Stimulated activated CD4-positive, alpha-beta T cell treated with anti-CD3 and anti-CD28 coated beads, Interleukin-4, amount 100 ng/mL, for 24 hours (primary cell): ENCODE results near the gene INA.

Experiments used
- DNase-seq: peaks from one replicate; pipeline ENCODE4 v3.0.0-alpha.2; 2020

The INA gene

GRCh38 chr10:103276251-103276895 is 565 bp upstream of the INA start:
- DNase-seq: no peak

DNA sequence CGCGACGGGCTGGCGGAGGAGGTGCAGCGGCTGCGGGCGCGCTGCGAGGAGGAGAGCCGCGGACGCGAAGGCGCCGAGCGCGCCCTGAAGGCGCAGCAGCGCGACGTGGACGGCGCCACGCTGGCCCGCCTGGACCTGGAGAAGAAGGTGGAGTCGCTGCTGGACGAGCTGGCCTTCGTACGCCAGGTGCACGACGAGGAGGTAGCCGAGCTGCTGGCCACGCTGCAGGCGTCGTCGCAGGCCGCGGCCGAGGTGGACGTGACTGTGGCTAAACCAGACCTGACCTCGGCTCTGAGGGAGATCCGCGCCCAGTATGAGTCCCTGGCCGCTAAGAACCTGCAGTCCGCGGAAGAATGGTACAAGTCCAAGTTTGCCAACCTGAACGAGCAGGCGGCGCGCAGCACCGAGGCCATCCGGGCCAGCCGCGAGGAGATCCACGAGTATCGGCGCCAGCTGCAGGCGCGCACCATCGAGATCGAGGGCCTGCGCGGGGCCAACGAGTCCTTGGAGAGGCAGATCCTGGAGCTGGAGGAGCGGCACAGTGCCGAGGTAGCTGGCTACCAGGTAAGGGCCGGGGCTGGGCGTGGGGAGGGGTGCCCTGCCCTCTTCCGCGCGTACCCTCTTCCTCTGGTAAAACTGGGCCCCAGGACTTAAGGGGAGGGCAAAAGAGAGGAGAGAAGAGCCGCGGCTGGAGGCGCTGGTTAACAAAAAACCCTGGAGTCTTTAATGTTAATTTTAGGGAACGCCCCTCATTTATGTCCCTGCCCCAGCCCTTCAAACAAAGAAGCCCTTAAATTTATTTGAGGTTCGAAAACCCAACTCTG is 987 bp downstream of the INA start:
- DNase-seq: no peak

- no peak for DNase-seq
These were observed 1.5 kb downstream of the INA start for GRCh38 chr10:103278537-103278823.

GRCh38 chr10:103278862-103279298 is 1.9 kb downstream of the INA start:
- peak; percentile 43 for DNase-seq

DNA sequence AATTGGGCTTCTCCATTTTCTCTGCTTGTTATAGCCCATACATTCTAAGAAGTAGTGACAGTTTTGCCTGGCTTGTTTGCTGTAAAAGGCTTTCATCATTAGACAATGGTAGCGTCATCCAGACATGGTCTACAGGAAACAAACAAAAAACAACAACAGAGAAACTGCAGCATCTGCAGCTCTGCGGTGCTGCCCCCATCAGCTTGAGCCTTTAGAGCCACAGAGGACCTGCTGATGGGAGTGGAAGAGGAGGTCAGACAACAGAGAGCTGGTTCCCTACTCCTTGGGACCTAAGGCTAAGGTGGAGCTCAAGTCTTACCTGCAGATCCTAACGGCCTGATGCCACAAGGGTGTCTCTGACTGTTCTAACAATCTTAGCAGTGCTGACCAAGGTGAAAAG is 3.1 kb downstream of the INA start:
- no peak for DNase-seq

- DNase-seq: no peak
These were observed 3.6 kb downstream of the INA start for GRCh38 chr10:103280506-103280905.

DNA sequence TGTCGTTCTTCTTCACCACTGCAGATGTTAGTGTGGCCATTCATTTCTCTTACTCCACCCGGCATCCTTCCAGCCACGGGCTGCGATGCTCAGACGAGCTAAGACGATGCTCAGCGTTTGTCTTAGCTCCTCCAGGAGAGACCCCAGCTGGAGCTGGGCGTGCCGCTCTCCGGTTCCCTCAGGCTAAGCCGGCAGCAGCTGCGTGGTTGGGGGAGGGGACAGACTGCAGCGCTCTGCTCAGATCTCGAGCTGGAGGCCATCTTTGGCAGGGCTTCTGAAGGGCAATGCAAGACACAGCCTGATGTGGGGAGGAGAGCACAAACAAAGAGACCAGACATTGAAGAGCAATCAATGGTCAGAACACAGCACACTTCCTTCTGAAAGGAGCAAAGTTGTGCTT is 4.8 kb downstream of the INA start:
- no peak for DNase-seq

GRCh38 chr10:103282961-103283360 is 6.0 kb downstream of the INA start:
- DNase-seq: no peak

DNA sequence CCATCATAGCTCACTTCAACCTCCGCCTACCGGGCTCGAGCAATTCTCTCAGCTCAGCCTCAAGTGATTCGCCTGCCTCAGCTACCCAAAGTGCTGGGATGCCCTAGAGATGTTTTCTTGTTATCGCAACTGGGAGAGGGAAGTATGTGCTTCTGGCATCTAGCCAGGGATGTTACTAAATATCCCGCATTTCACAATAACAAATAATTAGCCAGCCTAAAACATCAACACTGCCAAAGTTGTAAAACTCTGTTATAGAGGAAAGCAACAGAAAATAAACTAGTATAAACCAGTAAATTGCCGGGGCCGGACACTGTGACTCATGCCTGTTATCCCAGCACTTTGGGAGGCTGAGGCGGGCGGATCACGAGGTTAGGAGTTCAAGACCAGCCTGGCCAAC is 7.2 kb downstream of the INA start:
- DNase-seq: no peak

- no peak for DNase-seq
These were observed 11.1 kb downstream of the INA start for GRCh38 chr10:103287992-103288391.

DNA sequence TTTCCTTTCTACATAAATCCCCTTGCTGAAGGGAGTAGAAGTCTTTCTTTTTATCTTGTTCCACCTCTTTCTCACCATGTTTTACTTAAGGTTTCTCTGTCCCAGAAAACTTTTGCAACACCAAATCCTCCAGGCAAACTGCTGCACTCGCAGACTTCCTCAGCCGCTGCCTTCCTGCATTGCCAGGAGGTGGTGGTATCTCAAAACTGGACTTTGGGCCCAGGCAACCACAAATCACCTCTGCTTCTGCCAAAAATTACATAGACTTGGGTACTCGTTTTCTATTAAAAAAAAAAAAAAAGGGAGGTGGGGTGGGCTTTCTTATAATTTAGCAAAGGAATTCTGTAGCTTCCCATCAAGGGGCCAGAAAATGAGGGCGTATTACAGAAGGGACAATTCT is 14.7 kb downstream of the INA start:
- no peak for DNase-seq

- no peak for DNase-seq
These were observed 18.6 kb downstream of the INA start for GRCh38 chr10:103295374-103296015.

GRCh38 chr10:103307594-103307993 is 30.7 kb downstream of the INA start:
- no peak for DNase-seq

DNA sequence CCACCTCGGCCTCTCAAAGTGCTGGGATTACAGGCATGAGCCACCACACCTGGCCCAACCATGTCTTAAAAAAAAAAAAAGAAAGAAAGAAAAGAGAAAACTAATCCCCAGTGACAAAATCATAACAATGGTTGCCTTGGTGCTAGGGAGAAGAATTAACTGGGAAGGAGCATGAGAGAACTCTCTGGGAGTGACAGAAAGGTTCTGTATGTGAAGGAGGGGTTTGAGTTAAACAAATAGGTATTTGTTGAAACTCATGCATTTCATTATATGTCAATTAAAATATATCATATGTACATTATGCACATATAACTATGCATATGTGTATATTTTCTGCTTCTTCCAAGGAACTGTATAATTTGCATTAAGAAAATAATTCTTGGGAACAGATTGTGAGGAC is 33.3 kb downstream of the INA start:
- no peak for DNase-seq

DNA sequence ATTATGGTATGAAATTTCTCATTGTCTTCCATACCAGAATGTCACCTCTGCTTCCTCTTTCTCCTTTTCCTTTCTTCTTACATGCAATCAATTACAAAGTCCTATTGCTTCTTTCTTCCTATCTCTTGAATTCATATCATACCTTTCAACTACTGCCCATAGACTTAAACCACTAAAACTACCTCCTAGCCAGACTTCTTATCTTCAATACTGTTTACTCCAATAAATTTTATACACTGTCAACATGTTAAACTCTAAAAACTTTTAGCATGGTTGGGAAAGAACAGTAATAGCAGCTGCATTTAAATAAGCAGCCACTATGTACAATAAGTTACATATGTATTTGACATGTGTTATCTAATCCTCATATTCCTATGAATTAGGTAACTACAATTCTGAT is 39.1 kb downstream of the INA start:
- no peak for DNase-seq

DNA sequence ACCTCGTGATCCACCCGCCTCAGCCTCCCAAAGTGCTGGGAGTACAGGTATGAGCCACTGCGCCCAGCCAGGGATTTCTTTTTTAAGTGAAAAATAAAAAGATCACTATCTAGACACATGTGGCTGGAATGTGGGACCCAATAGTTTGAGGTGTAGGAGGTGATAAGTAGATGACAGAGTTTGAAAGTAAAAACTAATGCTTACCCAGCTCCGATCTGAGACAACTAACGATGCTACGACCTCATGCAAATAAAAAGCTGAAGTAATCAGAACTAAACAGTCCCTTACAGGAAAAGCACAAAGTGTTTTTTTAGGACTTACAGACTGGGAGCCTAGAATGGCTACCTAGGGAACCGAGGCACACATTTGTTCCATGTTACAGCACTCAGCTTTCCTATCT is 51.0 kb downstream of the INA start:
- DNase-seq: no peak

DNA sequence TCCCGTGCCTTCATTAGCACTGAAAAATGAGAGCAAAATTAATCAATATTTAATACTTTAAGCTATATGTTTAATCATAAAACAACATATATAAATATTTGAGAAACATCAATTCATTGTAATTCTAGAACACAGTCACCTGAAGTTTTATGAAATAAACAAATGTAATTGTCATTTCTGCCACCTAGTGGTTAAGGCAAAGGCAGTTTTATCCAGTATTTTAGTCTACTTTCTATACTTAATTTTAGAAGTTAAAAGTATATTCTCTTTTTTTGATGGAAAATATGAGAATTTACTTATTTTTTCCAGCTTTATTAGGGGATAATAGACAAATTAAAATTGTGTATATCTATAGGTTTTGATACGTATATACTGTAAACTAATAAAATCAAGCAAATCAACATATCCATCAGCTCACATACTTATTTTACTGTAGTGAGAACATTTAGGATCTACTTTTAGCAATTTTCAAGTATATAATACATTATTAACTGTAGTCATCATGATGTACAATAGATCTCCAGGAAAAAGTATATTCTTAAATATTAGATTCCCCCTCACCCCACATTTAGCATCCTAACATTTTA is 57.1 kb downstream of the INA start:
- no peak for DNase-seq

GRCh38 chr10:103334567-103334966 is 57.6 kb downstream of the INA start:
- no peak for DNase-seq

DNA sequence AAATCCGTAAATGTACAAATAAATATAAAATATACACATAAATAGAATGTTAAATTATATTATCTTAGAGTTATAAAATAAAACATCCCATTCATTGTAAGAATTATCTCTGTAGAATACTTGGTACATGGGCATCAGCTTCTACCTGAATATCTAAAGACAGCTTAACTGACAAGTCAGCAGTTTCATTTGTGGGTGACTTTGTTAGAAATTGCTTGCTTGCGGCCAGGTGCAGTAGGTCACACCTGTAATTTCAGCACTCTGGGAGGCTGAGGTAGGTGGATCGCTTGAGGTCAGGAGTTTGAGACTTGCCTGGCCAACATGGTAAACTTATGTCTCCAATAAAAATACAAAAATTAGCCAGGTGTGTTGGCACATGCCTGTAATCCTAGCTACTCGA is 59.4 kb downstream of the INA start:
- DNase-seq: no peak
